Mucosa of rectum (tissue), 2 donors: Measurements from ENCODE around the gene CLCN6.

Experiments
- H3K27ac ChIP-seq, 2 donors: one replicate each; pipeline ENCODE4 v1.7.0; 2013; ENCODE audit warnings: inconsistent platforms in 2 of 2, low read depth in 2 of 2, low read length in 2 of 2
- H3K27me3 ChIP-seq, 2 donors: one replicate each; pipeline ENCODE4 v1.7.0; 2013; ENCODE audit warnings: low read length in 2 of 2; ENCODE audit not compliant: control insufficient read depth in 2 of 2, insufficient read depth in 2 of 2
- H3K36me3 ChIP-seq, 2 donors: one replicate each; pipeline ENCODE4 v1.7.0; 2013; ENCODE audit warnings: low read length in 2 of 2; ENCODE audit not compliant: control insufficient read depth in 2 of 2, insufficient read depth in 2 of 2
- H3K4me1 ChIP-seq, 2 donors: one replicate each; pipeline ENCODE4 v1.7.0; 2013; ENCODE audit warnings: low read length in 2 of 2, mild to moderate bottlenecking in 1 of 2; ENCODE audit not compliant: control insufficient read depth in 2 of 2, insufficient read depth in 2 of 2
- H3K4me3 ChIP-seq, 2 donors: one replicate each; pipeline ENCODE4 v1.7.0; 2013; ENCODE audit warnings: low read length in 2 of 2
- H3K9ac ChIP-seq, 2 donors: one replicate each; pipeline ENCODE4 v1.7.0; 2013; ENCODE audit warnings: low read length in 2 of 2, low read depth in 1 of 2, mild to moderate bottlenecking in 1 of 2
- H3K9me3 ChIP-seq, 2 donors: one replicate each; pipeline ENCODE4 v1.7.0; 2013; ENCODE audit warnings: low read length in 2 of 2; ENCODE audit not compliant: control insufficient read depth in 2 of 2
- donor health status: healthy.
- donor health status: Normal muscosa, but diverticular disease.

CLCN6 gene

DNA sequence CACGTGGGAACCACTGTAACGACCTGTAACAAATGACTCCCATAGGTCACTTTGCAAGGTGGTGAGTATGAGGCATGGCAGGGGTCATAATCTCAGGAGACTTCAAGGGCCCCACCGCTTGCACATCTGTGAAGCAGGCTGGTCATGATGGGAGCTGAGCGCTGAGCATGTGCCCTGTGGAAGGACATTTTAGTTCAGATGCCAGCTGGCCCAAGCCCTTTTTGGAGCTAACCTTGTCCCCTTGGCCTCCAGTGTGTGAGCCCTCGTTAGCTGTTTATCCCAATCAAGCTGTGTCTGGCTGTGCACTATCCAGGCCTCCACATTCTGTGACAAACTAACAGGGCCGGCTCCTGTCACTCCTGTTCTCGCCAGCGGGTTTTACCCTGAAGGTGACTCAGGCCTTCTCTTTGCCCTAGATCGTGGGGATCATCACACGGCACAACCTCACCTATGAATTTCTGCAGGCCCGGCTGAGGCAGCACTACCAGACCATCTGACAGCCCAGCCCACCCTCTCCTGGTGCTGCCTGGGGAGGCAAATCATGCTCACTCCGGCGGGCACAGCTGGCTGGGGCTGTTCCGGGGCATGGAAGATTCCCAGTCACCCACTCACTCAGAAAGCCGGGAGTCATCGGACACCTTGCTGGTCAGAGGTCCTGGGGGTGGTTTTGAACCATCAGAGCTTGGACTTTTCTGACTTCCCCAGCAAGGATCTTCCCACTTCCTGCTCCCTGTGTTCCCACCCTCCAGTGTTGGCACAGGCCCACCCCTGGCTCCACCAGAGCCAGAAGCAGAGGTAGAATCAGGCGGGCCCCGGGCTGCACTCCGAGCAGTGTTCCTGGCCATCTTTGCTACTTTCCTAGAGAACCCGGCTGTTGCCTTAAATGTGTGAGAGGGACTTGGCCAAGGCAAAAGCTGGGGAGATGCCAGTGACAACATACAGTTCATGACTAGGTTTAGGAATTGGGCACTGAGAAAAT is 34.0 kb downstream of the CLCN6 start:
- H3K9me3 ChIP-seq, result no peaks in the 10 kb centered on the region
- H3K36me3 ChIP-seq, result peaks cover 74 to 79% of the 10 kb centered on the region in 2 donors
- H3K4me1 ChIP-seq, result no peaks in the 10 kb centered on the region
- H3K27me3 ChIP-seq, result no peaks in the 10 kb centered on the region
- H3K9ac ChIP-seq, result no peak overlapping the region
- H3K27ac ChIP-seq, result no peak overlapping the region
- no peak overlapping the region for H3K4me3 ChIP-seq

- Histone ChIP-seq H3K4me1 (no peaks in the 10 kb centered on the region), H3K4me3 (no peak overlapping the region), H3K9me3 (no peaks in the 10 kb centered on the region), H3K36me3 (peaks cover 63 to 69% of the 10 kb centered on the region in 2 donors), H3K27ac (no peak overlapping the region), H3K27me3 (no peaks in the 10 kb centered on the region), H3K9ac (no peak overlapping the region)
Measured at GRCh38 chr1:11841245-11842153, 35.5 kb downstream of the CLCN6 start.

- H3K27ac ChIP-seq, result no peak overlapping the region
Measured at GRCh38 chr1:11842154-11843041, 36.4 kb downstream of the CLCN6 start.

GRCh38 chr1:11845641-11846335 is 39.8 kb downstream of the CLCN6 start:
- Histone ChIP-seq H3K4me1 (no peaks in the 10 kb centered on the region), H3K9ac (no peak overlapping the region), H3K4me3 (no peak overlapping the region), H3K9me3 (no peaks in the 10 kb centered on the region), H3K27me3 (no peaks in the 10 kb centered on the region), H3K27ac (no peak overlapping the region), H3K36me3 (peaks cover 29 to 31% of the 10 kb centered on the region in 2 donors)

More at GRCh38 chr1:11842154-11843041, 36.4 kb downstream of the CLCN6 start:
- Histone ChIP-seq H3K4me1 (no peaks in the 10 kb centered on the region), H3K9me3 (no peaks in the 10 kb centered on the region), H3K9ac (no peak overlapping the region), H3K4me3 (no peak overlapping the region), H3K27me3 (no peaks in the 10 kb centered on the region), H3K36me3 (peaks cover 56 to 61% of the 10 kb centered on the region in 2 donors)

GRCh38 chr1:11847667-11848372 is 41.8 kb downstream of the CLCN6 start, which contains the start of gene NPPA:
Gene NPPA, minus strand, starts transcription at chr1:11847783. Its CDS starts 99 bp downstream, at chr1:11847684.
- H3K9ac ChIP-seq, result no peak within 1 kb of the TSS
- H3K27me3 ChIP-seq, result no peaks in the 10 kb centered on the region
- no peaks in the 10 kb centered on the region for H3K4me1 ChIP-seq
- no peaks in the 10 kb centered on the region for H3K9me3 ChIP-seq
- H3K27ac ChIP-seq, result no peak within 1 kb of the TSS
- no peak within 1 kb of the TSS for H3K4me3 ChIP-seq
- H3K36me3 ChIP-seq, result peaks cover 9 to 11% of the 10 kb centered on the region in 2 donors

DNA sequence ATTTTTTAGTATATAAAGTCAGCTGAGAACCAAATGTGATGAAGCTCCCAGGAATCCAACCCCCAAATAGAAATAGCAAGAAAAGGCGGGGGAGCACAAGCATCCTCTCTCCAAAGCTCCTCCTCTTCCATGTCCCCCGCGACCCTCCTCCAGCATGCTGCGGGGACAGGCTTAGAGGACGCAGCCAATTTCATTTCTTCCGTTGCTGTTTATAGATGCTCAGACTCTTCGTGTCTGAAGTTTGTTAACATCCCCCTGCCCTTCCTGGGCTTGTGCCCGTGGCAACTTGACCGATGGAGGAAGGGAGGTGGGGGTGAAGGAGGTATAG is 42.3 kb downstream of the CLCN6 start:
- Histone ChIP-seq H3K27me3 (no peaks in the 10 kb centered on the region), H3K9ac (no peak overlapping the region), H3K4me3 (no peak overlapping the region), H3K9me3 (no peaks in the 10 kb centered on the region), H3K27ac (no peak overlapping the region), H3K36me3 (peaks cover 9 to 11% of the 10 kb centered on the region in 2 donors), H3K4me1 (no peaks in the 10 kb centered on the region)

DNA sequence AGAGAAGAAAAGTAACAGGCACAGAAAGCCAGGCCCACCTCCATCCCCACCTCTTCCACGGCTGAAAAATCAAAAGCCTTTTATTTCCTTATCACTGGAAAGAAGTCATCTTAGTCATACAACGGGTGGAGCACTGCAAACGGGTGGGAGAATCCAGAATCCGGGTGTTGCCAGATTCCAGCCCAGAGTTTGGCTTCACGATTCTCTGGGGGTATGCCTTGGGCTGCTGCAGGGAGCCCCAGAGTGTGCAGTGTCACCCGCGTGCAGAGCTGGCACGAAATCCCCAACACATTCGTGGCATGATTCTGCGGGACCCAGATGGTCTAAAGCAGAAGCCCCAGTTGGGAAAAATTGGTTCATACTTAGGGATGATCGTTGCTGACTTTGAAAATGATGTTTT is 44.2 kb downstream of the CLCN6 start:
- H3K9me3 ChIP-seq, result no peaks in the 10 kb centered on the region

GRCh38 chr1:11851180-11851579 is 45.2 kb downstream of the CLCN6 start:
- Histone ChIP-seq H3K4me1 (no peaks in the 10 kb centered on the region), H3K9ac (no peak overlapping the region), H3K9me3 (no peaks in the 10 kb centered on the region), H3K4me3 (no peak overlapping the region), H3K36me3 (peaks cover 3% of the 10 kb centered on the region in 2 donors), H3K27ac (no peak overlapping the region), H3K27me3 (peaks cover 0 to 3% of the 10 kb centered on the region in 2 donors)

More for the DNA sequence above, 44.2 kb downstream of the CLCN6 start:
- Histone ChIP-seq H3K36me3 (peaks cover 3 to 6% of the 10 kb centered on the region in 2 donors), H3K4me1 (no peaks in the 10 kb centered on the region), H3K4me3 (no peak overlapping the region), H3K27ac (no peak overlapping the region), H3K9ac (no peak overlapping the region), H3K27me3 (peaks cover 0 to 3% of the 10 kb centered on the region in 2 donors)
